Fibroblast of lung (primary cell): Measurements from ENCODE around the gene PHYHD1.

Experiments
- EZH2 ChIP-seq: IDR thresholded peaks from 2 replicates; pipeline ENCODE4 v1.5.1; 2012; ENCODE audit warnings: low read length, control low read depth, mild to moderate bottlenecking; ENCODE audit errors: missing control alignments
- TF ChIP-seq, protein P1 (sequence below), 2 donors: IDR thresholded peaks in 1 of 2; conservative IDR thresholded peaks in 1 of 2; 1 replicate in 1 of 2; 2 replicates in 1 of 2; pipeline ENCODE4 v1.5.1; 2011 to 2012; ENCODE audit warnings: low read length in 2 of 2, control low read depth in 1 of 2, inconsistent platforms in 1 of 2, low read depth in 1 of 2, mild to moderate bottlenecking in 1 of 2

DNA sequence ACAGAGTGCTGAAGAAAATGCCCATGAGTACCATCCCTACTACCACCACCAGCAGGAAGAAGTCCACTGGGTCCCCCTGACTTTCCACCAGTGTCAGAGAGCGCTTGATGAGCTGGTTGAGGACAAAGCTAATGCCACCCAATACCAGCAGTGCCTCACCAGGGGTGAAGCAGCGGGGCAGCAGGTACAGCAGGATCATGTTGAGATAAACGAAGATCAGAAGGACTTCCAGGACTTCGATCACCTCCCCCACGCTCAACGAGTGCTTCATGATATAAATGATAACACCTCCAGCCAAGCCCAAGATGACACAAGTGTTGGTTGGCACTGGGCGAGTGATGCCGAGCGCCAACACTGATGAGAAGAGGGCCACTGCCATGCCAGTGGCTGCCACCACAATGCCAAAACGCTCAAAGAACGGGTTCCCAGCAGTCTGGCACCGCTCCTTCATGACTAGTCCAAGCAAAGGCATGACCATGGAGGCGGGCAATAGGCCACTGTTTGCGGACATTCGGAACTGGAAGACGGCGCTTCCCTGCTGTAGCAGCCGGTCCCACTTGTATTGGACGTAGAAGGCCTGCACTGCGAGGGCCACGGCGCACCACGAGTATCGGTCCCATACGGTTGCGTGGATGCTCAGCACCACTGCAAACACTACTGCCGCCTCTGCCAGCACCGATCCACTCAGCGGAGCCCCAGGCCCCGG lies 25.9 kb downstream of the PHYHD1 start:
- TF ChIP-seq, protein P1, sequence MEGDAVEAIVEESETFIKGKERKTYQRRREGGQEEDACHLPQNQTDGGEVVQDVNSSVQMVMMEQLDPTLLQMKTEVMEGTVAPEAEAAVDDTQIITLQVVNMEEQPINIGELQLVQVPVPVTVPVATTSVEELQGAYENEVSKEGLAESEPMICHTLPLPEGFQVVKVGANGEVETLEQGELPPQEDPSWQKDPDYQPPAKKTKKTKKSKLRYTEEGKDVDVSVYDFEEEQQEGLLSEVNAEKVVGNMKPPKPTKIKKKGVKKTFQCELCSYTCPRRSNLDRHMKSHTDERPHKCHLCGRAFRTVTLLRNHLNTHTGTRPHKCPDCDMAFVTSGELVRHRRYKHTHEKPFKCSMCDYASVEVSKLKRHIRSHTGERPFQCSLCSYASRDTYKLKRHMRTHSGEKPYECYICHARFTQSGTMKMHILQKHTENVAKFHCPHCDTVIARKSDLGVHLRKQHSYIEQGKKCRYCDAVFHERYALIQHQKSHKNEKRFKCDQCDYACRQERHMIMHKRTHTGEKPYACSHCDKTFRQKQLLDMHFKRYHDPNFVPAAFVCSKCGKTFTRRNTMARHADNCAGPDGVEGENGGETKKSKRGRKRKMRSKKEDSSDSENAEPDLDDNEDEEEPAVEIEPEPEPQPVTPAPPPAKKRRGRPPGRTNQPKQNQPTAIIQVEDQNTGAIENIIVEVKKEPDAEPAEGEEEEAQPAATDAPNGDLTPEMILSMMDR (conservative IDR thresholded peaks at IDR 0.05 in 1 of 2, IDR thresholded peaks at IDR 0.05 in 1 of 2; ENCODE audit: low read depth in 1 of 2, low read length in 2 of 2), result no peak
- TF ChIP-seq EZH2, result no peak
